SK-N-SH treated with all-trans-retinoic acid at 6 μM for 48 hours (cell line): ENCODE results near the gene GLIS1.

Experiments used
- ATAC-seq: fragments of 200-7000 bp; cut with Tn5 transposase; 3 replicates; pipeline ENCODE4 v1.9.1; 2020; ENCODE audit warnings: mild to moderate bottlenecking, moderate library complexity
- ARNTL ChIP-seq: fragments of 450-650 bp; formaldehyde crosslinking; IDR thresholded peaks from 2 replicates; pipeline ENCODE4 v1.5.0; 2020; ENCODE audit warnings: low read depth, mild to moderate bottlenecking, moderate library complexity, borderline replicate concordance
- BACH2 ChIP-seq: fragments of 250-450 bp; sonication (Bioruptor Pico); IDR thresholded peaks from 2 replicates; pipeline ENCODE4 v1.9.0; 2021; ENCODE audit warnings: mild to moderate bottlenecking, borderline replicate concordance
- CREB5 ChIP-seq: fragments of 250-450 bp; sonication (Bioruptor Pico); IDR thresholded peaks from 2 replicates; pipeline ENCODE4 v1.5.1; 2020; ENCODE audit warnings: low read depth, mild to moderate bottlenecking, moderate library complexity
- CSDC2 ChIP-seq: fragments of 250-450 bp; sonication (Bioruptor Pico); IDR thresholded peaks from 2 replicates; pipeline ENCODE4 v1.5.0; 2020; ENCODE audit warnings: mild to moderate bottlenecking, moderate library complexity
- CSRNP3 ChIP-seq: fragments of 250-450 bp; sonication (Bioruptor Pico); IDR thresholded peaks from 2 replicates; pipeline ENCODE4 v1.5.1; 2021; ENCODE audit warnings: mild to moderate bottlenecking, moderate library complexity
- ESRRG ChIP-seq: fragments of 250-450 bp; sonication (Bioruptor Pico); IDR thresholded peaks from 2 replicates; pipeline ENCODE4 v1.6.1; 2021; ENCODE audit warnings: mild to moderate bottlenecking
- GLIS3 ChIP-seq: fragments of 250-450 bp; sonication (Bioruptor Pico); IDR thresholded peaks from 2 replicates; pipeline ENCODE4 v1.5.0; 2020; ENCODE audit warnings: mild to moderate bottlenecking, moderate library complexity
- ISL1 ChIP-seq: fragments of 250-450 bp; sonication (Bioruptor Pico); IDR thresholded peaks from 2 replicates; pipeline ENCODE4 v2.1.2; 2022; ENCODE audit warnings: mild to moderate bottlenecking, moderate library complexity
- PATZ1 ChIP-seq: fragments of 250-450 bp; sonication (Bioruptor Pico); IDR thresholded peaks from 2 replicates; pipeline ENCODE4 v1.8.0; 2020; ENCODE audit warnings: mild to moderate bottlenecking, moderate library complexity, borderline replicate concordance
- PPARA ChIP-seq: fragments of 250-450 bp; sonication (Bioruptor Pico); IDR thresholded peaks from 2 replicates; pipeline ENCODE4 v1.5.0; 2020; ENCODE audit warnings: mild to moderate bottlenecking, borderline replicate concordance
- RARB ChIP-seq: fragments of 250-450 bp; sonication (Bioruptor Pico); IDR thresholded peaks from 2 replicates; pipeline ENCODE4 v1.8.0; 2021; ENCODE audit warnings: mild to moderate bottlenecking, moderate library complexity
- SNAI2 ChIP-seq: fragments of 250-450 bp; sonication (Bioruptor Pico); IDR thresholded peaks from 2 replicates; pipeline ENCODE4 v1.5.0; 2020; ENCODE audit warnings: mild to moderate bottlenecking, moderate library complexity
- TOX ChIP-seq: fragments of 250-450 bp; sonication (Bioruptor Pico); IDR thresholded peaks from 2 replicates; pipeline ENCODE4 v1.8.0; 2021; ENCODE audit warnings: mild to moderate bottlenecking, moderate library complexity, borderline replicate concordance
- TSHZ2 ChIP-seq: fragments of 250-450 bp; sonication (Bioruptor Pico); IDR thresholded peaks from 2 replicates; pipeline ENCODE4 v1.5.0; 2020; ENCODE audit warnings: mild to moderate bottlenecking, moderate library complexity
- ZC3H10 ChIP-seq: fragments of 250-450 bp; sonication (Bioruptor Pico); IDR thresholded peaks from 2 replicates; pipeline ENCODE4 v1.5.1; 2021; ENCODE audit warnings: mild to moderate bottlenecking, moderate library complexity
- ZFP3 ChIP-seq: fragments of 250-450 bp; sonication (Bioruptor Pico); IDR thresholded peaks from 2 replicates; pipeline ENCODE4 v1.5.0; 2020; ENCODE audit warnings: mild to moderate bottlenecking, moderate library complexity
- ZFP30 ChIP-seq: fragments of 450-650 bp; formaldehyde crosslinking; IDR thresholded peaks from 2 replicates; pipeline ENCODE4 v1.5.0; 2022; ENCODE audit warnings: mild to moderate bottlenecking, moderate library complexity
- ZNF565 ChIP-seq: fragments of 450-650 bp; formaldehyde crosslinking; conservative IDR thresholded peaks from 2 replicates; pipeline ENCODE4 v1.5.0; 2020; ENCODE audit warnings: low read depth, mild to moderate bottlenecking, moderate library complexity
- ZNF70 ChIP-seq: fragments of 450-650 bp; formaldehyde crosslinking; IDR thresholded peaks from 2 replicates; pipeline ENCODE4 v1.5.0; 2020; ENCODE audit warnings: mild to moderate bottlenecking, moderate library complexity
- ZNF8 ChIP-seq: fragments of 450-650 bp; formaldehyde crosslinking; IDR thresholded peaks from 2 replicates; pipeline ENCODE4 v1.5.0; 2020; ENCODE audit warnings: mild to moderate bottlenecking, moderate library complexity

The GLIS1 gene

GRCh38 chr1:53507116-53507820, 231.7 kb downstream of the GLIS1 start:
- no peak for ATAC-seq
- no peak for TF ChIP-seq RARB (CRISPR knock-in tag)
- no peak for TF ChIP-seq ZFP30
- TF ChIP-seq CSRNP3 (CRISPR knock-in tag) = no peak
- no peak for TF ChIP-seq BACH2 (CRISPR knock-in tag)
- no peak for TF ChIP-seq CREB5 (CRISPR knock-in tag)
- TF ChIP-seq PPARA (CRISPR knock-in tag) = no peak
- no peak for TF ChIP-seq ZNF70 (CRISPR knock-in tag)
- TF ChIP-seq ZNF8 (CRISPR knock-in tag) = no peak
- no peak for TF ChIP-seq SNAI2 (CRISPR knock-in tag)
- TF ChIP-seq ZNF565 (CRISPR knock-in tag) = no peak
- TF ChIP-seq PATZ1 (CRISPR knock-in tag) = no peak
- no peak for TF ChIP-seq TSHZ2 (CRISPR knock-in tag)
- no peak for TF ChIP-seq ESRRG (CRISPR knock-in tag)
- no peak for TF ChIP-seq ZC3H10 (CRISPR knock-in tag)
- TF ChIP-seq ISL1 = no peak
- TF ChIP-seq ARNTL = no peak
- no peak for TF ChIP-seq GLIS3

GRCh38 chr1:53506355-53507050, 232.5 kb downstream of the GLIS1 start:
- ATAC-seq = no peak

More at GRCh38 chr1:53506355-53507050, 232.5 kb downstream of the GLIS1 start:
- no peak for TF ChIP-seq CSRNP3 (CRISPR knock-in tag)
- TF ChIP-seq TOX (CRISPR knock-in tag) = no peak
- TF ChIP-seq ZFP3 = no peak
- no peak for TF ChIP-seq ZC3H10 (CRISPR knock-in tag)
- TF ChIP-seq ZFP30 = no peak
- TF ChIP-seq PPARA (CRISPR knock-in tag) = no peak
- TF ChIP-seq ZNF565 (CRISPR knock-in tag) = no peak
- no peak for TF ChIP-seq CREB5 (CRISPR knock-in tag)
- TF ChIP-seq ESRRG (CRISPR knock-in tag) = no peak
- no peak for TF ChIP-seq GLIS3
- TF ChIP-seq ISL1 = no peak
- no peak for TF ChIP-seq CSDC2
